Peyer's patch (tissue), 4 donors: ENCODE measurements around the gene CA10.

Experiments used
- CTCF ChIP-seq, 6 experiments: fragments of 450-650 bp in 4 of 6; fragments of 200-600 bp in 2 of 6; sonication (generic) in 1 of 6; IDR thresholded peaks; one replicate each; pipeline ENCODE4 v1.5.1; 2017 to 2019; ENCODE audit warnings: antibody characterized with exemption in 6 of 6, mild to moderate bottlenecking in 3 of 6, moderate library complexity in 1 of 6
- POLR2A ChIP-seq, 2 donors: fragments of 450-650 bp; IDR thresholded peaks; one replicate each; pipeline ENCODE4 v1.5.1; 2017; ENCODE audit warnings: antibody characterized with exemption in 2 of 2, mild to moderate bottlenecking in 2 of 2, moderate library complexity in 2 of 2

DNA sequence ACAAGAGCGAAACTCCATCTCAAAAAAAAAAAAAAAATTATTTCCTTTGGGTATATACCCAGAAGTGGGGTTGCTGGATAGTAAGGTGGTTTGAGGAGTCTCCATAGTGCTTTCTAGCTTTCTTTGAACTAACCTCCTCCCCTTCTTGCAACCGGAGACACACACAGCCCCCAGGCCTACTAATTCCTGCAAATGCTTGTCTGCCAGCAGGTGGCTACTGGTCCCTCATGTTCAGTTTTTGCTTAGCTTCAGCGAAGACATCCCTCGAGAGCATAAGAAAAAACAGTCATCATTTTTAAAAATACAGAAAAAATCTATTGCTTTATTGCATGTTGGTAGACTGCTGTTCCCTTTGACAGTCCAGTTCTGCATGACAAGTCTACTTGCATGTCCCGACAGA is 459.2 kb downstream of the CA10 start:
- TF ChIP-seq CTCF (IDR thresholded peaks at IDR 0.05) (no peak), POLR2A (IDR thresholded peaks at IDR 0.05) (no peak)
